ENCODE results near the gene CABLES2.

The CABLES2 gene

GRCh38 chr20:62345681-62346370, 61.3 kb downstream of the CABLES2 start:
- DNase-seq = no peak

GRCh38 chr20:62344782-62345181, 62.3 kb downstream of the CABLES2 start:
- no peak for DNase-seq

DNA sequence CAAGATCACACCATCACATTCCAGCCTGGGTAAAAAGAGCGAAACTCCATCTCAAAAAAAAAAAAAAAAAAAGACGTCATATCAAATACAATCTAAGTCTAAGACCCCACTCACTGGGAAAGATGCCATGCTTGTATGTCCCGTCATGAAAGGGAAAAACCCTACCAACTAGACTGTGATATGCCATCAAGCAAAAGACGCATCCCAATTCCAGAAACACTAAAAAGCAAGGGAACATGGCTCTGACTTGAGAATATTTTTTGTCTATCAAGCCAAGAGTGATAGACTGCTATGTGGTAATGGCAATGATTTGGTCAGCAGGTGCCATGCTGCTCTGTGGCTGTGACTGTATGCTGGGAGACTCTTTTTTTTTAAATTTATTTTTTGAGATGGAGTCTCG, 63.0 kb downstream of the CABLES2 start:
- no peak for DNase-seq

DNA sequence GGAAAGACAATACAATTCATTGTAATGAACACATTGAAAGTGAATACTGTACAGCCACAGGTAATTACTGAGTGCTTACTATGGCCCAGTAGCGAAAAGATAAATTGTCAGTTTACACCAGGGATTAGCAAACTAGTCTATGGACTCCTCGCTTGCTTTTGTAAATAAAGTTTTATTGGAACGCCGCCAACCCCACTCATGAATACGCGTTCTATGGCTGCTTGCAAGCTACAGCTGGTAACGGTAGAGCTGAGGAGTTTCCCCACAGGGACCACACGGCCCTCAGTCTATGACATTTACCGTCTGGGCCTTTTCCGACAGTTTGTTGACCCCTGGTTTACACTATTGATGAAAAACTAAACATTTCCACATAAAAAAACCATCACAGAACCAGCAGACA, 64.2 kb downstream of the CABLES2 start:
- DNase-seq = no peak

- no peak for DNase-seq
These were observed 67.4 kb downstream of the CABLES2 start for GRCh38 chr20:62339647-62340062.
